ENCODE data around the gene ME1.

Gene ME1

DNA sequence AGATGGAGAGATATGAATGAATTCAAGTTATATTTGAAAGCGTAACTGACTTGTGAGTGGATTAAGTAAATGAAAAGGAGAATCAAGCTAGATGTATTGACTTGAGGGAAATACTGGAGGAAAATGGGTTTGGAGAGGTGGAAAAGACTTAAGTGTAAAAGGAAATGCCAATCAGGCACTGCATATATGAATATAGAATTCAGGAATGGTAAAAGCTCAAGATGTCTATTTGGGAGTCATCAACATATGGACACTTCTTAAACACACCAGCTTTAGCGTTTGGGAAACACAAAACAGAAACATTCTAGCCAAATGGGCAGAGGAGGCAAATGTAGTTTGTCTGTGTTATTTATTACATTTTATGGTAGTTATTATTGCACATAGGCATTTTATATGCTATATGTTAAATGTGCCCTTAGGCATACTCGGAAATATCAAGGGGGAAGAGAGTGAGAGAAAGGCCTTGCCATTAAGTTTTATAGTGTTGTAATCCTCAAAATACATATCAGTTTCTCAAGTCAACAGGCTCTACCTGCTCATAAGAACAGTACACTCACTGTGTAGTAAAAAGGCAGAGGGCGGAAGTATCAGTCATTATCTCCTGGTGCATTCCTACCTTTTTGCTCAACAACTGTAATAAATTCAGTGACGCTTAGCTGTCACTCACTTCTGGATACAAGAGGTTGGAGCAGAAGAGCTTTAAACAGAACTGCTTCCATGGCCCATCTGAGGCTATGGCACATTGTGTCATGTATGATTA lies 33.7 kb upstream of the ME1 start:
- Histone ChIP-seq H3K9me3 (ENCODE audit: control insufficient read depth, insufficient read depth, low read length) (no peaks in the 10 kb centered on the region), H3K79me2 (ENCODE audit: control insufficient read depth, low read length) (no peaks in the 10 kb centered on the region), H3K27ac (ENCODE audit: low read depth, low read length) (no peak overlapping the region), H3K4me1 (ENCODE audit: control insufficient read depth, low read length) (no peaks in the 10 kb centered on the region), H3K4me3 (ENCODE audit: low read length) (no peak overlapping the region), H3K27me3 (ENCODE audit: control insufficient read depth, low read length) (no peaks in the 10 kb centered on the region), H4K20me1 (ENCODE audit: control insufficient read depth, insufficient read depth, low read depth, low read length) (no peaks in the 10 kb centered on the region), H3K36me3 (ENCODE audit: control insufficient read depth, low read length) (no peaks in the 10 kb centered on the region), H3K4me2 (ENCODE audit: low read length) (no peak overlapping the region), H3F3A (ENCODE audit: control insufficient read depth, insufficient read depth) (no peaks in the 10 kb centered on the region), H3K9me2 (replicated peaks; ENCODE audit: control insufficient read depth, low read length) (no peaks in the 10 kb centered on the region)
- no peak for TF ChIP-seq EZH2phosphoT487 (IDR thresholded peaks at IDR 0.05; ENCODE audit: borderline replicate concordance, low read length)
- TF ChIP-seq, protein P1, sequence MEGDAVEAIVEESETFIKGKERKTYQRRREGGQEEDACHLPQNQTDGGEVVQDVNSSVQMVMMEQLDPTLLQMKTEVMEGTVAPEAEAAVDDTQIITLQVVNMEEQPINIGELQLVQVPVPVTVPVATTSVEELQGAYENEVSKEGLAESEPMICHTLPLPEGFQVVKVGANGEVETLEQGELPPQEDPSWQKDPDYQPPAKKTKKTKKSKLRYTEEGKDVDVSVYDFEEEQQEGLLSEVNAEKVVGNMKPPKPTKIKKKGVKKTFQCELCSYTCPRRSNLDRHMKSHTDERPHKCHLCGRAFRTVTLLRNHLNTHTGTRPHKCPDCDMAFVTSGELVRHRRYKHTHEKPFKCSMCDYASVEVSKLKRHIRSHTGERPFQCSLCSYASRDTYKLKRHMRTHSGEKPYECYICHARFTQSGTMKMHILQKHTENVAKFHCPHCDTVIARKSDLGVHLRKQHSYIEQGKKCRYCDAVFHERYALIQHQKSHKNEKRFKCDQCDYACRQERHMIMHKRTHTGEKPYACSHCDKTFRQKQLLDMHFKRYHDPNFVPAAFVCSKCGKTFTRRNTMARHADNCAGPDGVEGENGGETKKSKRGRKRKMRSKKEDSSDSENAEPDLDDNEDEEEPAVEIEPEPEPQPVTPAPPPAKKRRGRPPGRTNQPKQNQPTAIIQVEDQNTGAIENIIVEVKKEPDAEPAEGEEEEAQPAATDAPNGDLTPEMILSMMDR (IDR thresholded peaks at IDR 0.05; ENCODE audit: low read depth, low read length, poor library complexity, severe bottlenecking): no peak

DNA sequence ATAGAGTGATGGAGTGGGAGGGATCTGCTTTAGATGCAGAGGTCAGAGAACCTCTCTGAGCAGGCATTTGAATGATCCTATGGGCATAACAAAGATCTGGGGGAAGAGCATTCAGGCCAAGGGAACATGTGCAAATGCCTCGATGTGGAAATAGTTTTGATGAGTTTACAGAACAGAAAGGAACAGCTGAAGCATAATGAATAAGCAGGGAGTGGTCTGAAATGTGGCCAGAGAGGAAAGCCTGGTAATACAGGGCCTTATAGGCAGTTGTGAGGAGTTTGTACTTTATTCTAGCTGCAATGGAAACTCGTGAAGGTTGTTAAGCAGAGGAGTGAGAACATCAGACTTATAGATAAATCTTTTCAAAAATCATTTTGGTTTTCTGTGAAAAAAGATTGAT lies 33.0 kb upstream of the ME1 start:
- no peaks in the 10 kb centered on the region for H3K9me3 ChIP-seq (ENCODE audit: control insufficient read depth, insufficient read depth, low read length)
- H3K27me3 ChIP-seq (ENCODE audit: control insufficient read depth, low read length): no peaks in the 10 kb centered on the region
- H4K20me1 ChIP-seq (ENCODE audit: control insufficient read depth, insufficient read depth, low read depth, low read length): no peaks in the 10 kb centered on the region
- H3K4me3 ChIP-seq (ENCODE audit: low read length): no peak overlapping the region
- TF ChIP-seq EZH2phosphoT487 (IDR thresholded peaks at IDR 0.05; ENCODE audit: borderline replicate concordance, low read length): no peak
- TF ChIP-seq, protein P1 (IDR thresholded peaks at IDR 0.05; ENCODE audit: low read depth, low read length, poor library complexity, severe bottlenecking): no peak
- H3K4me1 ChIP-seq (ENCODE audit: control insufficient read depth, low read length): no peaks in the 10 kb centered on the region
- H3K4me2 ChIP-seq (ENCODE audit: low read length): no peak overlapping the region
- H3K27ac ChIP-seq (ENCODE audit: low read depth, low read length): no peak overlapping the region
- no peaks in the 10 kb centered on the region for H3F3A ChIP-seq (ENCODE audit: control insufficient read depth, insufficient read depth)
- H3K36me3 ChIP-seq (ENCODE audit: control insufficient read depth, low read length): no peaks in the 10 kb centered on the region
- H3K9me2 ChIP-seq (replicated peaks; ENCODE audit: control insufficient read depth, low read length): no peaks in the 10 kb centered on the region
- H3K79me2 ChIP-seq (ENCODE audit: control insufficient read depth, low read length): no peaks in the 10 kb centered on the region

DNA sequence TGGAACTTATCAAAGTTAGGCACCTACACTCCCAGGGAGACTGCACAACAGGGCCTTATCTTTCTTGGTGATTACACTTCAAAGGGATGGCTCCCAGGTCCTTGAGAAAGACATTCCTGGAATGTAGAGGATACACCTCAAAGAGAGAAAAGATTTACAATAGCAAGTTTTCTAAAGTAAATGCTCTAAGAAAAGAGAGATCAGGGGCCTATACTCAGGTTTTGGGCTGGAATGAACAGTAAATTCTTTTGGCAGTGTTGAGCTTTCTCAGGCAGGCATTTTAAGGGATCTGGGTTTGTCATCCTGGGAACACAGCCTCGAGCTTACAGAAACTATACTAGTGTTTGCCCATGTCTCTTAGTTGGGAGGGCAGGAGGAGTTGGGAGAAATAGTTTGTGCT lies 31.7 kb upstream of the ME1 start:
- no peaks in the 10 kb centered on the region for H3K9me3 ChIP-seq (ENCODE audit: control insufficient read depth, insufficient read depth, low read length)
- H3K4me1 ChIP-seq (ENCODE audit: control insufficient read depth, low read length): no peaks in the 10 kb centered on the region
- no peak overlapping the region for H3K27ac ChIP-seq (ENCODE audit: low read depth, low read length)
- no peaks in the 10 kb centered on the region for H3K27me3 ChIP-seq (ENCODE audit: control insufficient read depth, low read length)
- no peaks in the 10 kb centered on the region for H3F3A ChIP-seq (ENCODE audit: control insufficient read depth, insufficient read depth)
- no peak overlapping the region for H3K4me3 ChIP-seq (ENCODE audit: low read length)
- H4K20me1 ChIP-seq (ENCODE audit: control insufficient read depth, insufficient read depth, low read depth, low read length): no peaks in the 10 kb centered on the region
- no peaks in the 10 kb centered on the region for H3K36me3 ChIP-seq (ENCODE audit: control insufficient read depth, low read length)
- H3K79me2 ChIP-seq (ENCODE audit: control insufficient read depth, low read length): no peaks in the 10 kb centered on the region
- TF ChIP-seq EZH2phosphoT487 (IDR thresholded peaks at IDR 0.05; ENCODE audit: borderline replicate concordance, low read length): no peak
- TF ChIP-seq, protein P1 (IDR thresholded peaks at IDR 0.05; ENCODE audit: low read depth, low read length, poor library complexity, severe bottlenecking): no peak
- no peak overlapping the region for H3K4me2 ChIP-seq (ENCODE audit: low read length)
- H3K9me2 ChIP-seq (replicated peaks; ENCODE audit: control insufficient read depth, low read length): no peaks in the 10 kb centered on the region

Data from DOHH2 (cell line).